Measurements from ENCODE around the gene OR9K2.
"Not testable (repeated sequence)": the region's sequence is repeated elsewhere in the genome, so short reads cannot be mapped to it uniquely, and the experiment has no call there.

Gene OR9K2, protein sequence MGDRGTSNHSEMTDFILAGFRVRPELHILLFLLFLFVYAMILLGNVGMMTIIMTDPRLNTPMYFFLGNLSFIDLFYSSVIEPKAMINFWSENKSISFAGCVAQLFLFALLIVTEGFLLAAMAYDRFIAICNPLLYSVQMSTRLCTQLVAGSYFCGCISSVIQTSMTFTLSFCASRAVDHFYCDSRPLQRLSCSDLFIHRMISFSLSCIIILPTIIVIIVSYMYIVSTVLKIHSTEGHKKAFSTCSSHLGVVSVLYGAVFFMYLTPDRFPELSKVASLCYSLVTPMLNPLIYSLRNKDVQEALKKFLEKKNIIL

DNA sequence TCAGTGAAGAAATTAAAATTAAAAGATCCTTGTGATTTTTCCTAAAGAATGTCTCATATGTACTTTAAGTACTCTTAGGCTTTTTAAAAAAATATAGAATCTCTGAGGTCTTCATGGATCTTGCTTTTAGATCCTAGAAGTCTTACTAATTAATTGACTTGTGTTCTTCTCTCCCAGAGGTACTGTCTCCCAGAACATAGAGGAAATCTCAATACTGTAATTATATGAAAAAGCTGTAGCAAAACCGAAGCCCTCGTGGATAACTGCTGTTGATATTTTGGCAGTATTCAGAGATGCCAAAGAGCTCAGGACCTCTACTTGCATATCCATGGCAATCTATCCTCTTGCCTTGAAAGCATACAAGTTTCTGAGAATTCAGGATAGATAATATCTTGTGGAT lies at the start of gene OR9K2:
Gene OR9K2, plus strand, starts transcription at position 301 of the 400 bp plus-strand sequence. CDS start 3,429 bp downstream, outside the sequence.
- in situ Hi-C loops (cut with HindIII; ENCODE audit: low sequenced_read_pairs) = no loop called here

DNA sequence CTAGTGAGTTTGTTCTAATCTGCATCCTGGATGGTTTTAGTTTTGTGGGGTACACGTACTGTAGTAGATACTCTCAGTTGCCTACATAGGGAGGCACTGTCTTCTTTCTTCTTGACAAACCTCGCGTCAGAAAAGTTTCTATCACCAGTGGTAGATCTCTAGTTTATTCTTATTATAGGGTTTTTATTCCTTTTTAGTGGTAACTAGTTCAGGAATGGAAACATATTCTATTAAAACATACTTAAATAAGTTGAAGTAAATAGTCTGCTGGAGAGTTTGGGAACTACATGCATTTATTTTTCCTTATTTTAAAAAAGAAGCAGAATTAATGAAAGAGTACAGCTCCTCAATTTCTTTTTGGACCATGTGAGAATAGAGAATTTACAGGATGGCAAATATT lies 33.6 kb upstream of the OR9K2 start:
- in situ Hi-C loops (cut with HindIII; ENCODE audit: low sequenced_read_pairs) = no loop called here

DNA sequence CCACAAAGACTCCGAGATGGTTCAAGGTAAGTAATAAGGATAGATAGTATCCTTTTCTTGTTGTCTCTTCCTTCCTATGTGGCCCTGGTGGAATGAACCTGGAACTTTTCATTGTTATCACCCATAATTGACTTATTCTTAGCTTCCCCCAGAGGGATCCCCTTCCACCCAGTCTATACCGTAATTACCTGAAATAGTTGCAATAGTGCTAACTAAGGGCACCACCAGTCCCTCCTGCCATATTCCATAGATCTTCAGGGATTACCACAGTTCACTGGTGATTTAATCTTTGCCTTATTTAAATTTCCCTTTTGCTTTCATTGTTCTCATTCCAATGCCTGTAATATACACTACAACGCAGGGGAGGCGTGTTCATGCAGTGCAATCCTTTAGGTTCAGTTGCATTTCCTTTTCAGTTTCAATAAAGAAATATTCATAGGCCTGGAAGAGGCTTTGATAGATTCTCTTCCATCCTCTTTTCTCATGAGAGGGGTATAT lies 13.8 kb upstream of the OR9K2 start:
- in situ Hi-C loops (cut with HindIII; ENCODE audit: low sequenced_read_pairs) = no loop called here

DNA sequence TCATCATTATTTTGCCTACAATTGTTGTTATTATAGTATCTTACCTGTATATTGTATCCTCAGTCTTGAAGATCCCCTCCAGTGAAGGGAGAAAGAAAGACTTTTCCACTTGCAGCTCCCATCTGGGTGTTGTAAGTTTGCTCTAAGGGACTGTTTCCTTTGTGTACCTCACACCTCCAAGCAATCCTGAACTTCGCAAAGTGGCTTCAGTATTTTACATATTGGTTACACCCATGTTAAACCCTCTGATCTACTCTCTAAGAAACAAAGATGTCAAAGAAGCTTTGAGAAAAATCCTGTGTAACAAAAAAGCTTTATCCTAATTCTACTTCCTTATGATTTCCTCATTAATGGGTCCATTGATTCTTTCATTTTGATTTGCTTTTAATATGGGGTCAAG lies 10.1 kb upstream of the OR9K2 start:
- in situ Hi-C loops (cut with HindIII; ENCODE audit: low sequenced_read_pairs) = no loop called here

DNA sequence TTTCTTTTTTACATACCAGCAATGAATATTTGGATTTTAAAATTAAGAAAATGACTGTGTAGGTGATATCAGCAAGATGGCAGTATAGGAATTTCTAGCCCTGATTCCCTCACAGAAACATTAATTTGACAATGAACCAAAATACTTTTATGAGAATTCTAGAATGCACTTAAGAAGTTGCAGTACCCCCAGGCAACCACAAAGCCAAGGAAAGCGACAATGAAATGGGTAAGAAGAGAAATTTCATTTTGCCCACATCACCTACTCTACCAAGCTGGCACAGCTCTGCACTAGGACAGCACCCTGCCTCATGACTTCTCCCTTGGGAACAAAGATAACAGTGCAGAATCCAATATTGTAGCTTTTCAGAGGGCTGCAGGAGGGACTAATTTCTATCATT lies 6.6 kb downstream of the OR9K2 start:
- in situ Hi-C loops (cut with HindIII; ENCODE audit: low sequenced_read_pairs) = no loop called here

DNA sequence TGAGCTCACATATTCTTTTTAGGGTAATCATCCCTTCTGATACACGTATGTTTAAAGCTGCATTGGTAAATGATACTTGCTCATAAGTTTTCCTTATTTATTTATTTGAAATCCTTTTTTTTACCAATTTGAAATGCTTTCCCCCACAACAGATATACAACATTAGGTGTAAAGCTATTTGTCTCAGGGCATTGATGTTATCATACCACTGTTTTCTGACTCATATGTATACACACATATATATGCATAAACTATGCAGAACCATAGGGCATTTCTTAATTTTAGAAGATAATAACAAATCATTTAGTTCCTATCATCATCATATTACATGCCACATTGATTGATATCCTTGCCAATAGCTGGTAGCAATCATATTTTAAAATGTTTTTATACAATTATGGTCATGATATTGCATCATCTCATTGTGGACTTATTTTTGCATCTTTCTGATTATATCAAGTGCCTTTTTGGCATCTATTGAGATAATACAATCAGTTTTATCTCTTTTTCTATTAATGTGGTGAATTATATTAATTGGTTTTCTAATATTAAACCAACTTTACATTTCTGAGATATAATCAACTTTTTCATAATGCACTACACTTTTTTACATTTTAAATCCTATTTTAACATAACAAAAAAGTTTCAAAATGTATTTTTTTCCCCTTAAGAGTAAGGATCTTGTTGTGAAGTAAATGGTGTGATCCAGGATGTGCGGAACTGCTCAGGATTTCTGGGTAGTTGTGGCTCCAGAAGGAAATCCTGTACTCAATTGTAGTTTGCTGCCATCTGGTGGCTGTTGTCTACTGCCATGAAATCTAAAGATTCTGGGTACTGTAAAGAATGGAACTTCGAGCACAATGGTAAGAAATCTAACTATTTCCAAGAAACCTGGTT lies 16.7 kb downstream of the OR9K2 start:
- in situ Hi-C loops (cut with HindIII; ENCODE audit: low sequenced_read_pairs) = no loop called here

DNA sequence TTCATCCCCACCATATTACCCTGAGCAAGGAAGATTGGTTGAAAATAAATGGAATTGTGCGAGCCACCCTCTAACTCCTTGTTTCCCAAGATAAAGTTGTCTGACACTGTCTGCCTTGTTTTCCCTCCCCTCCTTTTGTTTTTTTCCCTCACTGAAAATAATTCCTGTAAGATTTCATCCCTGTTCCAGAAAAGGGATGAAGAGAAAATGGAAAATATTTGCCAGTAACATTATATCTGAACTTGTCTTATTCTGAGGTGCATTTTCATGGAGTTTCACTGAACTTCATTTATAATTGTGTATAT lies 17.3 kb downstream of the OR9K2 start:
- in situ Hi-C loops (cut with HindIII; ENCODE audit: low sequenced_read_pairs) = no loop called here

DNA sequence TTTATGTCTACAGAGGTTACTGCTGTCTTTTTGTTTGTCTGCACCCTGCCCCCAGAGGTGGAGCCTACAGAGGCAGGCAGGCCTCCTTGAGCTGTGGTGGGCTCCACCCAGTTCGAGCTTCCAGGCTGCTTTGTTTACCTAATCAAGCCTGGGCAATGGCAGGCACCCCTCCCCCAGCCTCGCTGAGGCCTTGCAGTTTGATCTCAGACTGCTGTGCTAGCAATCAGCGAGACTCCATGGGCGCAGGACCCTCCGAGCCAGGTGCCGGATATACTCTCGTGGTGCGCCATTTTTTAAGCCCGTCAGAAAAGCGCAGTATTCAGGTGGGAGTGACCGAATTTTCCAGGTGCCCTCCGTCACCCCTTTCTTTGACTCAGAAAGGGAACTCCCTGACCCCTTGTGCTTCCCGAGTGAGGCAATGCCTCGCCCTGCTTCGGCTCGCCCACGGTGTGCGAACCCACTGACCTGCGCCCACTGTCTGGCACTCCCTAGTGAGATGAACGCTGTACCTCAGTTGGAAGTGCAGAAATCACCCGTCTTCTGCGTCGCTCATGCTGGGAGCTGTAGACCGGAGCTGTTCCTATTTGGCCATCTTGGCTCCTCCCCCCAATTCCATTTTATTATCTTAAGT lies 40.9 kb downstream of the OR9K2 start:
- in situ Hi-C loops (cut with HindIII; ENCODE audit: low sequenced_read_pairs) = not testable (repeated sequence)

DNA sequence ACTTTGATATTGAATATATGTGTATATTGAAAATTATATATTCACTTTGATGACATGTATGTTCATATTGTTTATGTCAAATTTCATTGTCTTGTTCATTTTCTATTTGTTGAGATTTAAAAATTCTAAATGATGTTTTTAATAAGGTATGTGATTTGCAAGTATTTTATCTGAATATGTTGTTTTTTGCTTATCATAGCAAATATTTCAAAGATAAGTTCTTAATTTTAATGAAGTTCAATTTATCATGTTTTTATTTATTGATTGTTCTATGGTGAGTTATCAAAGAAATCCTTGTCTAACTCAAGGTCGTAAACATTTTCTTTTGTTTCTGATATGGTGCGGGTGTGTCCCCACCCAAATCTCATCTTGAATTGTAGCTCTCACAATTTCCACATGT lies 45.2 kb downstream of the OR9K2 start:
- in situ Hi-C loops (cut with HindIII; ENCODE audit: low sequenced_read_pairs) = no loop called here

DNA sequence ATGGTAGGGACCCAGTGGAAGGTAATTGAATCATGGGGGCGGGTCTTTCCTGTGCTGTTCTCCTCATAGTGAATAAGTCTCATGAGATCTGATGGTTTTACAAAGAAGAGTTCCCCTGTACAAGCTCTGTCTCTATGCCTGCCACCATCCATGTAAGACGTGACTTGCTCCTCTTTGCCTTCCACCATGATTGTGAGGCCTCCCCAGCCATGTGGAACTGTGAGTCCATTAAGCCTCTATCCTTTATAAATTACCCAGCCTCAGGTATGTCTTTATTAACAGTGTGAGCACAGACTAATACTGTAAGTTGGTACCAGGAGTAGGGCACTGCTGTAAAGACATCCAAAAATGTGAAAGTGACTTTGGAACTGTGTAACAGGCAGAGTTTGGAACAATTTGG lies 45.6 kb downstream of the OR9K2 start:
- in situ Hi-C loops (cut with HindIII; ENCODE audit: low sequenced_read_pairs) = not testable (repeated sequence)

DNA sequence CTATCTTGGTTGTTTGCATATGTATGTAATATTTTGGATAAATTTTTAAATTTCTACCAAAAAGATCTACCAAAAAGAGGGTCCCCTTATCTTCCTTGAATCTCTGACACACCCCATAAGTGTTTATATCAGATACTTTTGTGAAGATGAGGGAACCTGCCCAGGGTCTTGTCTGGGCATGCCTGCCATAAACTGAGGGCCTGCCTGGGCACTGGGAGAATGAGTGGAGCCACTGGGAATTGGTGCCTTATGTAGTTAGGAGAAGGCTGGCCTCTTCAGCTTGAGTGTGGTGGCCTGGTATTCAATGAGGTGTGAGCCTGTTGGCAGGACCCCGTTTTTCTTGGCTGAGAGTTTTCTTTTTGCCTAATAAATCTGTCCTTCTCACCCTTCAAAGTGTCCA lies 46.5 kb downstream of the OR9K2 start:
- in situ Hi-C loops (cut with HindIII; ENCODE audit: low sequenced_read_pairs) = no loop called here

DNA sequence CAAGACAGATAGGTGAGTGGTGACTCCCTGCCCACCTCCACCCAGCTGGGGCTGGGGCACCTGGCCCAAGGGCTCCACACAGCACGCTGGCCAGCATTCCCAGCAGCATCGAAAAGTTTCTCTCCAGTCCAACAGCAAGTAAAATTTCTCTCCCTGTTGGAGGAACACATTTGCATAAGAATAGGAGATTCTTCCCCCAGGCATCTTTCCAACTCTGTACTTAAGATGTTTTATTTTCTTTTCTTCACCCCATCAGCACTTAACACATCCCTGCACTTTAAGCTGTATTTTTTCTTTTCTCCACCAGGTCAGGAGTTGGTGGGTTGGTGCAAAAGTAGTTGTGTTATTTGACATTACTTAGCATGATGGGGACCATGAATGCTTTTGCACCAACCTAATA lies 47.2 kb downstream of the OR9K2 start:
- in situ Hi-C loops (cut with HindIII; ENCODE audit: low sequenced_read_pairs) = no loop called here
